GM12878 (cell line): Measurements from ENCODE around the gene TMPRSS3. TPM values are rescaled to one million over a fixed set of nuclear protein-coding genes. Genes with fewer than 3 reads are reported as not detected.

ENCODE experiments used
- CHD1 ChIP-seq: IDR thresholded peaks from 2 replicates; pipeline ENCODE4 v1.6.1; 2012; ENCODE audit warnings: low read depth, low read length, improper control_type of control experiment
- DPF2 ChIP-seq: fragments of 450-650 bp; IDR thresholded peaks from 2 replicates; pipeline ENCODE4 v1.6.1; 2017; ENCODE audit warnings: mild to moderate bottlenecking
- ESRRA ChIP-seq: IDR thresholded peaks from 2 replicates; pipeline ENCODE4 v1.6.1; 2012; ENCODE audit warnings: mild to moderate bottlenecking, low read length, improper control_type of control experiment
- EZH2 ChIP-seq: IDR thresholded peaks from 2 replicates; pipeline ENCODE4 v1.6.1; 2012; ENCODE audit warnings: low read depth, mild to moderate bottlenecking, control low read depth, inconsistent platforms, low read length, borderline replicate concordance; ENCODE audit not compliant: control insufficient read depth
- FOXM1 ChIP-seq: IDR thresholded peaks from 2 replicates; pipeline ENCODE4 v1.6.1; 2012; ENCODE audit warnings: low read depth, mild to moderate bottlenecking, inconsistent platforms, low read length, moderate library complexity
- IKZF1 ChIP-seq: fragments of 450-650 bp; conservative IDR thresholded peaks from 2 replicates; pipeline ENCODE4 v1.6.1; 2017; ENCODE audit warnings: antibody characterized with exemption, mild to moderate bottlenecking
- IRF3 ChIP-seq: fragments of 450-650 bp; IDR thresholded peaks from 2 replicates; pipeline ENCODE4 v1.6.1; 2014; ENCODE audit warnings: mild to moderate bottlenecking
- MTA2 ChIP-seq: fragments of 450-650 bp; IDR thresholded peaks from 2 replicates; pipeline ENCODE4 v1.6.1; 2016; ENCODE audit warnings: low read depth, mild to moderate bottlenecking, moderate library complexity
- MXI1 ChIP-seq: fragments of 150-350 bp; IDR thresholded peaks from 2 replicates; pipeline ENCODE4 v1.6.1; 2011; ENCODE audit warnings: low read depth, mild to moderate bottlenecking, inconsistent platforms, low read length, improper control_type of control experiment
- PKNOX1 ChIP-seq: fragments of 450-650 bp; IDR thresholded peaks from 2 replicates; pipeline ENCODE4 v1.6.1; 2016; ENCODE audit warnings: mild to moderate bottlenecking
- RAD21 ChIP-seq: IDR thresholded peaks from 2 replicates; pipeline ENCODE4 v1.6.1; 2011; ENCODE audit warnings: mild to moderate bottlenecking, low read depth, low read length, moderate library complexity; ENCODE audit not compliant: insufficient read depth
- SMAD1 ChIP-seq: fragments of 450-650 bp; IDR thresholded peaks from 2 replicates; pipeline ENCODE4 v1.6.1; 2018; ENCODE audit warnings: mild to moderate bottlenecking, low read depth; ENCODE audit not compliant: partially characterized antibody
- SPI1 ChIP-seq: IDR thresholded peaks from 2 replicates; pipeline ENCODE4 v1.6.1; 2011; ENCODE audit warnings: low read depth, mild to moderate bottlenecking, low read length, moderate library complexity, borderline replicate concordance; ENCODE audit not compliant: insufficient read depth
- SRF ChIP-seq, 2 experiments: IDR thresholded peaks; 2 replicates each; pipeline ENCODE4 v1.6.1; 2011; ENCODE audit warnings: low read depth in 2 of 2, low read length in 2 of 2, mild to moderate bottlenecking in 1 of 2, moderate library complexity in 1 of 2
- ZNF592 ChIP-seq: fragments of 450-650 bp; IDR thresholded peaks from 2 replicates; pipeline ENCODE4 v1.6.1; 2017; ENCODE audit warnings: mild to moderate bottlenecking, moderate library complexity
- ZNF687 ChIP-seq: fragments of 450-650 bp; IDR thresholded peaks from 2 replicates; pipeline ENCODE4 v1.6.1; 2017; ENCODE audit warnings: mild to moderate bottlenecking, moderate library complexity
- polyA plus RNA-seq, 11 experiments: library from polyadenylated mRNA; depleted of rRNA in 4 of 11; unstranded in 6 of 11; stranded (reverse) in 5 of 11; fragments of >200 nt; fragmentation: Nextera tagmentation in 4 of 11; fragmentation: Illumina TruSeq in 1 of 11; extraction: Ambion mirVana in 4 of 11; extraction: Trizol in 1 of 11; gene quantifications; 1 replicate in 1 of 11; 2 replicates in 10 of 11; pipeline versions ENCODE4 v1.2.1 to v1.2.3, GENCODE V29; 2011 to 2016; ENCODE audit warnings: inconsistent platforms in 2 of 11, missing spikeins in 2 of 11, low read depth in 1 of 11
- total RNA-seq, 4 experiments: library from RNA; depleted of rRNA in 3 of 4; stranded (reverse); fragments of >200 nt in 3 of 4; fragmentation: Illumina TruSeq in 1 of 4; extraction: Trizol in 1 of 4; gene quantifications; 2 replicates each; pipeline versions ENCODE4 v1.2.1 to v1.2.3, GENCODE V29; 2013 to 2021

Gene TMPRSS3
- total and polyA plus RNA-seq, 10 of the 15 experiments (the other 5 are each of a cell fraction or from before 2014, with no cell fraction given) = 0.51 to 1.5 (median 0.82) TPM; not detected in 1

GRCh38 chr21:42417533-42417932, 21.7 kb upstream of the TMPRSS3 start (continued):
- TF ChIP-seq RAD21 = no peak
- TF ChIP-seq SRF (IDR thresholded peaks at IDR 0.05; ENCODE audit: low read depth in 2 of 2, low read length in 2 of 2) = no peak
- peak; percentile 71; the same call in 1 of the 2 replicates for TF ChIP-seq ZNF592
- TF ChIP-seq ESRRA = no peak
- peak; percentile 27; the same call in 1 of the 2 replicates for TF ChIP-seq IKZF1
- no peak for TF ChIP-seq IRF3
- TF ChIP-seq PKNOX1 = peak; percentile 83
- peak; percentile 69; the same call in 1 of the 2 replicates for TF ChIP-seq SPI1
- TF ChIP-seq FOXM1 = no peak
- peak; percentile 42; the same call in 1 of the 2 replicates for TF ChIP-seq MTA2
- no peak for TF ChIP-seq DPF2
- TF ChIP-seq EZH2 = no peak
- TF ChIP-seq CHD1 = no peak
- TF ChIP-seq ZNF687 = peak; percentile 98
- TF ChIP-seq SMAD1 = no peak
- TF ChIP-seq MXI1 = 0 out of 2 replicates have a peak, but pooled peaks have one; percentile 43
